ENCODE measurements around the gene ZBTB49.

Gene ZBTB49, protein sequence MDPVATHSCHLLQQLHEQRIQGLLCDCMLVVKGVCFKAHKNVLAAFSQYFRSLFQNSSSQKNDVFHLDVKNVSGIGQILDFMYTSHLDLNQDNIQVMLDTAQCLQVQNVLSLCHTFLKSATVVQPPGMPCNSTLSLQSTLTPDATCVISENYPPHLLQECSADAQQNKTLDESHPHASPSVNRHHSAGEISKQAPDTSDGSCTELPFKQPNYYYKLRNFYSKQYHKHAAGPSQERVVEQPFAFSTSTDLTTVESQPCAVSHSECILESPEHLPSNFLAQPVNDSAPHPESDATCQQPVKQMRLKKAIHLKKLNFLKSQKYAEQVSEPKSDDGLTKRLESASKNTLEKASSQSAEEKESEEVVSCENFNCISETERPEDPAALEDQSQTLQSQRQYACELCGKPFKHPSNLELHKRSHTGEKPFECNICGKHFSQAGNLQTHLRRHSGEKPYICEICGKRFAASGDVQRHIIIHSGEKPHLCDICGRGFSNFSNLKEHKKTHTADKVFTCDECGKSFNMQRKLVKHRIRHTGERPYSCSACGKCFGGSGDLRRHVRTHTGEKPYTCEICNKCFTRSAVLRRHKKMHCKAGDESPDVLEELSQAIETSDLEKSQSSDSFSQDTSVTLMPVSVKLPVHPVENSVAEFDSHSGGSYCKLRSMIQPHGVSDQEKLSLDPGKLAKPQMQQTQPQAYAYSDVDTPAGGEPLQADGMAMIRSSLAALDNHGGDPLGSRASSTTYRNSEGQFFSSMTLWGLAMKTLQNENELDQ

DNA sequence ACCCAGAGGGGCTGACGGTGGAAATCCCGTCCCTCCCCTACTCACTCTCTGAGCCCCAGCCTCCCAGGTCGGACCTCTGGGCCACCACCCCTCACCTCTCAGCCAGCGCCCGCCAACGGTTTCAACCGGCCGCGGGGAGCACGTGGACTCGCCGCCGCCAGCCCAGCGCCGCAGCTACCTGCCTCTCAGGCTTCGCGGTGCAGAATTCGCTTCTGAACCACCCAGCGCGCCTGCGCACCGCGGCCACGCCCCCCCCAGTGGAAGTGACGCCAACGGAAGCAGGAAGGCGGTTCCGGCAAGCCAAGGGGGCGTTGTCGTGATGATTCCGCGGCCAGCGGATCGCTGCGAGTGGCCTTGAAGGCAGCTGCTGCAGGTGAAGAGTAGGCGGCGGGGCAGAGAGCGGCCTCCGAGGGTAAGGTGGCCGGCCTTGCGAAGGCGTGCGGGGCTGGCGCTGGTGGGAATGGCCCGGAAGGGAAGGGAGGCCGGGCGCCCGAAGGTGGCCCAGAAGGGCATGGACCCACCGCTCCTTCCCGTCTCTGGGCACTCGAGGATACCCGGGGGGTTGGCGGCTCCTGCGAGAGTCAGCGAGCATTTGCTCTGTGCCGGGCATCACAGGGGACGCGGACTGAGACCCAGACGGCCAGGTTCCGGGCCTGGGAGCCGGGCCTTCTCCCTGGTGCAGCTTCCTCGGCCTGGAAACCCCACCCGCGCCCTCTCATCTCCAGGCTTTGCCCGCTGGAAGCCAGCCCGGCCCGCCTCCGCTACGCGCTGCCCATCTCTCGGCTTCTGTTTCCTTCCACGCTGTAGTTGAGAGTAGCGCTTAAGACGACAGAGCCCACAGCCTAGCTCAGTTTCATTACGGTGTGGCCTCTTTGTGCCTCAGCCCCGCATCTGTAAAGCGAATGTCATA lies at the start of gene ZBTB49, which contains the start of gene LYAR:
Gene ZBTB49, plus strand, starts transcription at position 311 of the 910 bp plus-strand sequence. CDS start 9,695 bp downstream, outside the sequence.
Gene LYAR, minus strand, starts transcription at position 214 of the 910 bp plus-strand sequence. CDS start 6,412 bp downstream, outside the sequence.
- TF ChIP-seq, protein P1, sequence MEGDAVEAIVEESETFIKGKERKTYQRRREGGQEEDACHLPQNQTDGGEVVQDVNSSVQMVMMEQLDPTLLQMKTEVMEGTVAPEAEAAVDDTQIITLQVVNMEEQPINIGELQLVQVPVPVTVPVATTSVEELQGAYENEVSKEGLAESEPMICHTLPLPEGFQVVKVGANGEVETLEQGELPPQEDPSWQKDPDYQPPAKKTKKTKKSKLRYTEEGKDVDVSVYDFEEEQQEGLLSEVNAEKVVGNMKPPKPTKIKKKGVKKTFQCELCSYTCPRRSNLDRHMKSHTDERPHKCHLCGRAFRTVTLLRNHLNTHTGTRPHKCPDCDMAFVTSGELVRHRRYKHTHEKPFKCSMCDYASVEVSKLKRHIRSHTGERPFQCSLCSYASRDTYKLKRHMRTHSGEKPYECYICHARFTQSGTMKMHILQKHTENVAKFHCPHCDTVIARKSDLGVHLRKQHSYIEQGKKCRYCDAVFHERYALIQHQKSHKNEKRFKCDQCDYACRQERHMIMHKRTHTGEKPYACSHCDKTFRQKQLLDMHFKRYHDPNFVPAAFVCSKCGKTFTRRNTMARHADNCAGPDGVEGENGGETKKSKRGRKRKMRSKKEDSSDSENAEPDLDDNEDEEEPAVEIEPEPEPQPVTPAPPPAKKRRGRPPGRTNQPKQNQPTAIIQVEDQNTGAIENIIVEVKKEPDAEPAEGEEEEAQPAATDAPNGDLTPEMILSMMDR (conservative IDR thresholded peaks at IDR 0.05) = no peak
- peak within 1 kb of the TSS; percentile 69 for H3K27ac ChIP-seq

DNA sequence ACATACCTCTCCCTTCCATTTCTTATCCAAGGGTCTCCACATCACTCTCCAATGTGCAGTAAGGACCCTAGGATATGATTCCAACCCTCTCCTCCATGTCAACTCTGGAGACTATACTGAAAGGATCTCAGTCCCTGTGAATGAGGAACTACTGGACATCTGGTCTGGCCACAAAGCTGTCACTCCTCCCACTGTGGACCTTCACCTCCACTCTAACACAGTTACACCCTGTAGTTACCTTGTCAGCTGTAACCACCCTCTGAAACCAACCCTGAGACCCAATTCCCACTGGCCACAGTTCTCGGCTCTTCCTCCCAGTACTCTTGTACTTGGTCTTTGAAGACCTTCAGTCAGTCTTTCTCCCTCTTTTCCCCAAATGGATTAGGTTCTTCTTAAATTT lies 44.9 kb upstream of the ZBTB49 start:
- H3K27ac ChIP-seq = no peak overlapping the region
- TF ChIP-seq, protein P1 (conservative IDR thresholded peaks at IDR 0.05) = no peak

DNA sequence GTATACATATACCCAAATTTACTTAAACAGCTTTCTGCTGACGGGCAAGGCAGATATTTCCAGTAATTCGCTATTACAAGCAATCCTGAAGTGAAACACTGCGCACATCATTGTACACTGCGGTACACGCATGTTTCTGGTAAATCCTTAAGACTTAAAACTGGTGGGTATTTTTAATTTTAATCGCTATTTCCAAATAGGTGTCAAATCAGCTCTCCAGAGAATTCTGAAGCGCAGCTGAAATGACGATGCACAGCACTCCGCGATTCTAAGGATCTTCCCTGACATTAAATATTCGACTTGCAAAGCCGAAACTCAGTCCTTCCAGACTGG lies 42.4 kb upstream of the ZBTB49 start:
- TF ChIP-seq, protein P1 (conservative IDR thresholded peaks at IDR 0.05) = no peak
- peak overlapping the region; percentile 92 for H3K27ac ChIP-seq

DNA sequence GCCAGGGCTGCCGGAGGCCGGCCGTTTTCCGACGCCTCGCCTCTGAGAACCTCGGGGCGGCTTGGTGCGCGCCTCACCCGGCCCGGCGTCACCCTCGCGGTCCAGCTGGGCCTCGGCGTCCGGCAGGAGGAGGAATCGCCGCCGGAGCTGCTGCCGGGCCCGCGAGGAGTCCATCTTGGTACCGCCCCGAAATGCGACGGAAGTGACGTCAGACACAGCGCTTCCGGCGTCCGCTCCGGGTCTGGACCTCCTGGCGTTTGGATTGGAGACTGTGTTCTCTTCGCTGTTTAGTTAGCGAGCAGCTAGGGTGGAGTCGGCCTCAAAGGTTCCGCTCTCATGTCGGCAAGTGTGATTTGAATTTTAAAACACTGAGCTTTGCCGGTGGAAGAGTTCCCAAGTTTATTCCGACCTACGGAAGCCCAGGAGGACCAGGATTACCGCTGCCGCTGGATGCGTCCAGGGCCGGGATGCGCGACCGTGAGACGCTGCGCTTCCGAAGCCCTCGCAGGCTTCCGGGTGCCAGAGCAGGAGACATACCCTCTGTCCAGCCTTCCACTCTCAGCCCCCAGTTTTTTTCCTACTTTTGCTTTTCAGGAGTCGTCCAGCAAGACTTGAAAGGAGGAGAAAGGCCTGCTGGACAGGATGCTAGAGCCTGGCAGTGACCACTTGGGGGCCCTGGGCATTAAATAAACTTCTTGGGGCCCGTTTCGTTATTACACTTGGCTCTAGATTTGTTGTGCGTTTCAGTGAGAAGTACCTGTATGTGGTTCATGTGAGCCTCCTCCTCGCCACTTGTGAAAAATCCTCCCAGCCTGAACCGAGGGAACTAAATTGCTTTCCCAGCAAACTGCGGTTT lies 41.8 kb upstream of the ZBTB49 start, which contains the start of gene TMEM128:
Gene TMEM128, minus strand, starts transcription at position 195 of the 856 bp plus-strand sequence. Its CDS starts 21 bp downstream, at position 174.
- TF ChIP-seq, protein P1 (conservative IDR thresholded peaks at IDR 0.05) = no peak
- peak within 1 kb of the TSS; percentile 92 for H3K27ac ChIP-seq

DNA sequence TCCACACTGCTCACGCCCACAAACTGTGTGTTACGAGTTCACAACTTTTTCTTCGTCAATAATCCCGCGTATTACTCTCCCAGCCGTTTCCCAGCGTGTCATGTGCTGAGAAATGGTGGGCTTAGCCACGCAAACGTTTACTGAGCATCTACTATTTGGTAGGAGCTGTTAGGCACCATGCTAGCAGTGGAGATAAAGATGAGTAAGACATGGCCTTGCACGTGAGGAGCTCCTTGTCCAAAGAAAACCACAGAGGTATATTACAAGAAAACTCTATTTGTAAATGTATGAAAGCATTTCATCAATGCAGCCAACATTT lies 41.2 kb upstream of the ZBTB49 start:
- peak overlapping the region; percentile 92 for H3K27ac ChIP-seq

DNA sequence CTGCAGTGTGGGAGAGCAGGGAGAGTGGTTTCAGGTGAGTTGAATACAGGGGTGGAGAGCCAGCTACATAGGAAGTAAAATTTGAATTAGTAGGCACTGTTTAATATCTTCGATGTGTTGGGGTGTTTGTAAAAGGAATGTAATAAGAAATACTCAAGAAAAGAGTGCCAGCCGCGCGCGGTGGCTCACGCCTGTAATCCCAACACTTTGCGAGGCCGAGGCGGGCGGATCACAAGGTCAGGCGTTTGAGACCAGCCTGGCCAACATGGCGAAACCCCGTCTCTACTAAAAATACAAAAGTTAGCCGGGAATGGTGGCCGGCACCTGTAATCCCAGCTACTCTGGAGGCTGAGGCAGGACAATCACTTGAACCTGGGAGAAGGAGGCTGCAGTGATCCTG lies 40.7 kb upstream of the ZBTB49 start:
- peak overlapping the region; percentile 92 for H3K27ac ChIP-seq

More for the DNA sequence above, 41.2 kb upstream of the ZBTB49 start:
- TF ChIP-seq, protein P1 (conservative IDR thresholded peaks at IDR 0.05) = no peak

DNA sequence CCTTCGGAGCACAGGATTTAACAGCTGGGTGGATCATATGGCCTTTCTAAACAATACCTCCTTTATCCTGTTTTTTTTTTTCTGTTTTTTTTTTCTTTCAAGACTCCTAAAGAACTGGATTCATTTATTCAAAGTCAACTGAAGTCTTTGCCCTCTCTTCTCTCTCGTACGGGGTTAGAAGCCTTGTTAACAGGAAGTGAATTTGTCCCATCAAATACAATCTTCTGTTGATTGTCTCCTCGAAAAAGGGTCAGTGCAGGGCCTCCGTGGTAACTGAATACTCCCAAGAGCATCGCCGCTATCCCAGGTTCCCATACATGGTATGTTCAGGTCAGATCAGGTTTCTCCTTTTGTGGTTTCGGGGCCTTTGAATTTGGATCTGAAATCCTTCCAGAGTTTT lies 40.2 kb upstream of the ZBTB49 start:
- TF ChIP-seq, protein P1 (conservative IDR thresholded peaks at IDR 0.05) = no peak
- H3K27ac ChIP-seq = no peak overlapping the region

Data from VCaP (cell line).